HepG2 (cell line): ENCODE data around the gene SLCO4A1. TPM values are rescaled to one million over a fixed set of nuclear protein-coding genes. Genes with fewer than 3 reads are reported as not detected.

ENCODE experiments used
- ATAC-seq: fragments of 200-7000 bp; cut with Tn5 transposase; 3 replicates; pipeline ENCODE4 v1.9.1; 2020; ENCODE audit warnings: mild to moderate bottlenecking, moderate library complexity
- BruUV-seq: library from RNA; stranded (reverse); fragments of 400-500 nt; replicated peaks from 2 replicates; lab custom pipeline; 2021; lab: Mats Ljungman, UMichigan
- CTCF ChIA-PET: fragments of 300-600 bp; formaldehyde crosslinking; extraction: SDS; loops from one replicate; lab custom pipeline; 2021; ENCODE audit warnings: low total read pairs, inconsistent platforms, low intra/inter-chr PET ratio; lab: Yijun Ruan, JAX
- POLR2A ChIA-PET: fragments of 350-600 bp; sonication (Branson Sonifier 250); formaldehyde crosslinking; loops from one replicate; lab custom pipeline; 2020; ENCODE audit warnings: antibody characterized with exemption, inconsistent platforms; lab: Yijun Ruan, JAX
- DNase-seq: peaks from one replicate; pipeline ENCODE4 v3.0.0-alpha.2; 2015; ENCODE audit warnings: low spot score
- FAIRE-seq: peaks from 3 replicates; lab custom pipeline; 2011; peaks lifted over from hg19 to GRCh38; lab: Jason Lieb, UNC
- H2AFZ ChIP-seq: one replicate; pipeline ENCODE4 v1.6.1; 2011; ENCODE audit warnings: low read length, inconsistent platforms
- H3K27ac ChIP-seq: fragments of 300-600 bp; 3 replicates; pipeline ENCODE4 v1.8.0; 2011; ENCODE audit warnings: mixed run types, mild to moderate bottlenecking, mixed read lengths, low read length, inconsistent platforms; ENCODE audit not compliant: insufficient read depth; ENCODE audit errors: extremely low read length
- H3K27me3 ChIP-seq, 2 experiments: fragments of 200-600 bp in 1 of 2; 2 replicates in 1 of 2; 3 replicates in 1 of 2; pipeline versions ENCODE4 v1.6.0 to v1.8.0; 2011; ENCODE audit warnings: low read length in 2 of 2, mild to moderate bottlenecking in 2 of 2, moderate library complexity in 2 of 2, inconsistent platforms in 1 of 2; ENCODE audit not compliant: insufficient read depth in 2 of 2, control insufficient read depth in 1 of 2
- H3K36me3 ChIP-seq, 2 experiments: fragments of 200-600 bp in 1 of 2; replicated peaks in 1 of 2; 2 replicates in 1 of 2; 3 replicates in 1 of 2; pipeline versions ENCODE4 v1.5.1 to v1.8.0; 2011; ENCODE audit warnings: low read length in 2 of 2, inconsistent platforms in 1 of 2; ENCODE audit not compliant: insufficient read depth in 2 of 2, control insufficient read depth in 1 of 2
- H3K4me1 ChIP-seq: 2 replicates; pipeline ENCODE4 v1.5.1; 2012; ENCODE audit warnings: low read length, inconsistent platforms; ENCODE audit not compliant: insufficient read depth
- H3K4me2 ChIP-seq: 2 replicates; pipeline ENCODE4 v1.6.0; 2011; ENCODE audit warnings: low read depth, low read length, inconsistent platforms
- H3K4me3 ChIP-seq, 3 experiments: fragments of 200-600 bp in 1 of 3; sonication (generic), shearing (Covaris generic) in 1 of 3; replicated peaks in 1 of 3; 2 replicates each; pipeline ENCODE4 v1.5.1; 2011 to 2016; ENCODE audit warnings: low read length in 3 of 3, inconsistent platforms in 2 of 3, low read depth in 2 of 3, mild to moderate bottlenecking in 2 of 3, control low read depth in 1 of 3, mixed read lengths in 1 of 3; ENCODE audit not compliant: insufficient read depth in 1 of 3
- H3K79me2 ChIP-seq: one replicate; pipeline ENCODE4 v1.6.1; 2011; ENCODE audit warnings: low read length, inconsistent platforms; ENCODE audit not compliant: insufficient read depth
- H3K9ac ChIP-seq: 2 replicates; pipeline ENCODE4 v1.6.0; 2011; ENCODE audit warnings: mild to moderate bottlenecking, low read depth, low read length, inconsistent platforms; ENCODE audit not compliant: insufficient read depth
- H3K9me3 ChIP-seq: 2 replicates; pipeline ENCODE4 v1.5.1; 2012; ENCODE audit warnings: mild to moderate bottlenecking, low read length
- H4K20me1 ChIP-seq: 2 replicates; pipeline ENCODE4 v1.6.0; 2011; ENCODE audit warnings: inconsistent platforms, mild to moderate bottlenecking, low read length, moderate library complexity; ENCODE audit not compliant: insufficient read depth
- AGO2 ChIP-seq: fragments of 200-400 bp; formaldehyde crosslinking; optimal IDR thresholded peaks from 2 replicates; pipeline ENCODE3; 2017; ENCODE audit warnings: mild to moderate bottlenecking, low read depth, low read length, moderate library complexity
- NPAS2 ChIP-seq: sonication (generic); formaldehyde crosslinking; IDR thresholded peaks from 2 replicates; pipeline ENCODE4 v1.8.0; 2022; ENCODE audit warnings: mild to moderate bottlenecking, missing genetic modification reagents, borderline replicate concordance
- POLR2A ChIP-seq, 2 experiments: IDR thresholded peaks; 2 replicates each; pipeline ENCODE4 v1.6.1; 2011; ENCODE audit warnings: low read depth in 2 of 2, low read length in 2 of 2, mild to moderate bottlenecking in 1 of 2, moderate library complexity in 1 of 2; ENCODE audit not compliant: insufficient read depth in 1 of 2
- RBFOX2 ChIP-seq: fragments of 200-400 bp; formaldehyde crosslinking; IDR thresholded peaks from 2 replicates; pipeline ENCODE4 v1.6.1; 2017; ENCODE audit warnings: low read depth, mild to moderate bottlenecking, low read length
- RBM39 ChIP-seq: fragments of 200-400 bp; formaldehyde crosslinking; IDR thresholded peaks from one replicate; pipeline ENCODE4 v1.6.1; 2018; ENCODE audit warnings: antibody characterized with exemption, mild to moderate bottlenecking, low read depth, low read length; ENCODE audit not compliant: poor library complexity, severe bottlenecking
- ZNF253 ChIP-seq: sonication (generic); formaldehyde crosslinking; IDR thresholded peaks from 2 replicates; pipeline ENCODE4 v1.8.0; 2022; ENCODE audit warnings: mild to moderate bottlenecking, missing genetic modification reagents, borderline replicate concordance
- ZNF614 ChIP-seq: IDR thresholded peaks from 2 replicates; pipeline ENCODE4 v1.6.1; 2018; ENCODE audit warnings: missing biosample characterization, missing genetic modification reagents, inconsistent platforms, borderline replicate concordance
- WGBS: methylation state at CpG from one replicate; pipeline ENCODE4 v1.1.6; 2017; ENCODE audit warnings: low lambda C conversion rate; 5-methylcytosine and 5-hydroxymethylcytosine counted together
- in situ Hi-C: cut with HindIII; loops from 2 replicates; pipeline ENCODE4 v1.10.0; 2017; ENCODE audit warnings: low pct_unique_long_range_greater_than_20kb; ENCODE audit not compliant: extremely low pct_ligation_motif_present
- intact Hi-C: fragments of 100-400 bp; cut with micrococcal nuclease; formaldehyde crosslinking; loops from one replicate; pipeline ENCODE4 v1.10.0; 2022; ENCODE audit not compliant: unreplicated experiment
- polyA plus RNA-seq, 8 experiments: library from polyadenylated mRNA; depleted of rRNA in 3 of 8; stranded (reverse) in 7 of 8; unstranded in 1 of 8; fragments of >200 nt; fragmentation: Illumina TruSeq in 4 of 8; extraction: Trizol in 4 of 8; gene quantifications; 2 replicates each; pipeline versions ENCODE4 v1.2.1 to v1.2.3, GENCODE V29; 2011 to 2016; ENCODE audit warnings: low read depth in 4 of 8, missing spikeins in 1 of 8, mixed read lengths in 1 of 8; ENCODE audit not compliant: insufficient read depth in 1 of 8
- total RNA-seq, 5 experiments: library from RNA; depleted of rRNA; stranded (reverse); fragments of >200 nt; fragmentation: Illumina TruSeq; extraction: Trizol; gene quantifications; 2 replicates each; pipeline ENCODE4 v1.2.3, GENCODE V29; 2016; ENCODE audit warnings: low read depth in 1 of 5
- TF ChIP-seq, protein P1 (sequence below): sonication (generic); formaldehyde crosslinking; IDR thresholded peaks from 2 replicates; pipeline ENCODE4 v1.8.0; 2022; ENCODE audit warnings: mild to moderate bottlenecking, missing genetic modification reagents
- TF ChIP-seq, protein P2 (sequence below): sonication (generic); formaldehyde crosslinking; IDR thresholded peaks from 2 replicates; pipeline ENCODE4 v1.8.1; 2023; ENCODE audit warnings: mild to moderate bottlenecking, missing genetic modification reagents, borderline replicate concordance

Gene SLCO4A1
- total and polyA plus RNA-seq, 2 of the 13 experiments (the other 11 are each of a cell fraction or from before 2014, with no cell fraction given), result 55.5 to 112 TPM

DNA sequence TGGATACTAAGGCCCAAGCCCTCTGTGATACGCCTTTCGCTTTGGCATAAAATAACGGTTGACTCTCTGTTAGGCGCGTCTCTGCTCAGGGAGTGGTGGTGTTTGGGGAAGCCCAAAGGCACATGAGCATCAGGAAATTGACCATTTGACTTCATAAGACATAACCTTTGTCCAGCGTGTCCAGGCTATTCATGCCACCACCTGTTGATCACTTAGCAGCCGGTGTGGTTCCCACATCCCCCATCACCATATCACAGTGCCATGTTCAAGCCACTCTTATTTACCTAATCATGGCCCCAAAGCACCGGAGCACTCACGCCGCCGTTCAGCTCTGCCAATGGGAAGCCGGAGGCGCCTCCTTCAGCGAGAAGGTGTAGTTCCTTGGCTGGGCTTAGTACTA, 27.9 kb downstream of the SLCO4A1 start:
- H3K9me3 ChIP-seq, result no peaks in the 10 kb centered on the region
- TF ChIP-seq POLR2A (IDR thresholded peaks at IDR 0.05; ENCODE audit: insufficient read depth in 1 of 2, low read depth in 2 of 2, low read length in 2 of 2), result peak in 1 of 2 experiments; percentile 27; a peak in 1 of 4 replicates
- TF ChIP-seq, protein P1, sequence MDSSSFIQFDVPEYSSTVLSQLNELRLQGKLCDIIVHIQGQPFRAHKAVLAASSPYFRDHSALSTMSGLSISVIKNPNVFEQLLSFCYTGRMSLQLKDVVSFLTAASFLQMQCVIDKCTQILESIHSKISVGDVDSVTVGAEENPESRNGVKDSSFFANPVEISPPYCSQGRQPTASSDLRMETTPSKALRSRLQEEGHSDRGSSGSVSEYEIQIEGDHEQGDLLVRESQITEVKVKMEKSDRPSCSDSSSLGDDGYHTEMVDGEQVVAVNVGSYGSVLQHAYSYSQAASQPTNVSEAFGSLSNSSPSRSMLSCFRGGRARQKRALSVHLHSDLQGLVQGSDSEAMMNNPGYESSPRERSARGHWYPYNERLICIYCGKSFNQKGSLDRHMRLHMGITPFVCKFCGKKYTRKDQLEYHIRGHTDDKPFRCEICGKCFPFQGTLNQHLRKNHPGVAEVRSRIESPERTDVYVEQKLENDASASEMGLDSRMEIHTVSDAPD, result no peak
- intact Hi-C loops, result no loop called here
- ATAC-seq (no peak), DNase-seq (no peak), FAIRE-seq (no peak)
- in situ Hi-C loops, result no loop called here
- peaks cover 1 to 20% of the 10 kb centered on the region in 2 experiments; a peak in 2 of 5 replicates for H3K36me3 ChIP-seq
- H3K79me2 ChIP-seq, result no peaks in the 10 kb centered on the region
- BruUV-seq, result no TSS peak
- H2AFZ ChIP-seq, result no peak overlapping the region
- H3K4me1 ChIP-seq, result peaks cover 44% of the 10 kb centered on the region
- H4K20me1 ChIP-seq, result no peaks in the 10 kb centered on the region
- no peak overlapping the region for H3K4me2 ChIP-seq
- H3K4me3 ChIP-seq, result no peak overlapping the region
- WGBS, result 98% methylated on average over 14 of the region's 14 CpGs
- H3K27ac ChIP-seq, result no peak overlapping the region
- CTCF ChIA-PET, result interaction anchor here (1.3 to 4.8 kb wide), 2 partner anchors 121 to 138 kb away, joined by 3 to 93 read pairs; no protein-coding TSS in a partner anchor
- H3K9ac ChIP-seq, result no peak overlapping the region
- POLR2A ChIA-PET, result no interaction called here
- H3K27me3 ChIP-seq, result peaks cover under 1 to 7% of the 10 kb centered on the region in 2 experiments; a peak in 3 of 5 replicates

DNA sequence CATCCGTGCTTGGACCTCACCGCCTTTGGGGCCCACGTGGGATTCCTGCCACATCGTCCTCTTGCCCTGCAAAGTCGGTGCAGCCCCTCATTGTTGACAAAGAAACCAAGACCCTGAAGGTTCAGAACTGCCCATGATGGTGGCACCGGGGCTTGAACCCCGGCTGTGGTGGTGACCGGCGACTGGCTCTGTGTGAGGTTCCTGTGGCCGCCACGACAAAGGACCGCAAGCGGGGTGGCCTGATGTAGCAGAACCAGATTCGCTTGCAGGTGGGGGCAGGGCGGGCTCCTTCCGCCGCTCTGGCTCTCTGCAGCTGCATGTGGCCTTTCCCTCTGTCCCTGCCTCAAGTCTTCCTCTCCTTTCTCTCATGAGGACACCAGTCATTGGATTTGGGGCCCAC, 28.7 kb downstream of the SLCO4A1 start:
- no TSS peak for BruUV-seq
- ChIA-PET POLR2A (no interaction called here), CTCF (interaction anchor here (1.9 kb wide), 1 partner anchor 121 kb away, joined by 8 read pairs; no protein-coding TSS in a partner anchor)
- in situ Hi-C loops (no loop called here), intact Hi-C loops (no loop called here)
- H3K9me3 ChIP-seq, result no peaks in the 10 kb centered on the region
- no peak overlapping the region for H2AFZ ChIP-seq
- ATAC-seq, result no peak
- H3K27ac ChIP-seq, result no peak overlapping the region
- peaks cover 1 to 20% of the 10 kb centered on the region in 2 experiments; a peak in 2 of 5 replicates for H3K36me3 ChIP-seq
- FAIRE-seq, result no peak
- H3K4me1 ChIP-seq, result peaks cover 36% of the 10 kb centered on the region
- TF ChIP-seq NPAS2 (CRISPR knock-in tag), result no peak
- no peak for TF ChIP-seq ZNF614
- TF ChIP-seq AGO2, result peak; percentile 59
- TF ChIP-seq, protein P2, sequence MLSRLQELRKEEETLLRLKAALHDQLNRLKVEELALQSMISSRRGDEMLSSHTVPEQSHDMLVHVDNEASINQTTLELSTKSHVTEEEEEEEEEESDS, result no peak
- TF ChIP-seq RBM39, result peak; percentile 13
- TF ChIP-seq RBFOX2, result peak; percentile 58
- no peak for TF ChIP-seq ZNF253 (CRISPR knock-in tag)
- H3K4me2 ChIP-seq, result no peak overlapping the region
- H3K27me3 ChIP-seq, result peaks cover 4 to 15% of the 10 kb centered on the region in 2 experiments; a peak in 4 of 5 replicates
- no peak for DNase-seq
- H3K79me2 ChIP-seq, result no peaks in the 10 kb centered on the region
- 92% methylated on average over 17 of the region's 17 CpGs for WGBS
- H4K20me1 ChIP-seq, result no peaks in the 10 kb centered on the region
- H3K9ac ChIP-seq, result no peak overlapping the region
- no peak overlapping the region for H3K4me3 ChIP-seq
